H1 (cell line): ENCODE measurements around the gene BTC. TPM values are rescaled to one million over a fixed set of nuclear protein-coding genes. Genes with fewer than 3 reads are reported as not detected.

Experiments used
- CTCF ChIA-PET: fragments of 300-600 bp; sonication (Branson Sonifier 250); formaldehyde crosslinking; loops from one replicate; lab custom pipeline; 2021; ENCODE audit not compliant: partially characterized antibody; lab: Charles Lee
- POLR2A ChIA-PET: fragments of 300-600 bp; sonication (Branson Sonifier 250); formaldehyde crosslinking; loops from one replicate; lab custom pipeline; 2021; ENCODE audit warnings: inconsistent platforms; ENCODE audit not compliant: partially characterized antibody; lab: Charles Lee
- DNase-seq, 2 experiments: peaks; one replicate each; pipeline versions ENCODE4 v3.0.0 to v3.0.0-alpha.2; 2010 to 2022; ENCODE audit warnings: low spot score in 2 of 2, low read depth in 1 of 2, mixed read lengths in 1 of 2
- FAIRE-seq: peaks from 2 replicates; lab custom pipeline; 2011; peaks lifted over from hg19 to GRCh38; lab: Jason Lieb, UNC
- H2AFZ ChIP-seq: 2 replicates; pipeline ENCODE4 v1.8.1; 2012; ENCODE audit warnings: low read length, inconsistent platforms
- H2AK5ac ChIP-seq: 2 replicates; pipeline ENCODE4 v1.6.1; 2013; ENCODE audit warnings: low read depth, low read length
- H2BK120ac ChIP-seq: replicated peaks from 2 replicates; pipeline ENCODE3; 2013; ENCODE audit warnings: low read depth, low read length, inconsistent platforms
- H2BK12ac ChIP-seq: 2 replicates; pipeline ENCODE4 v1.6.1; 2013; ENCODE audit warnings: low read depth, low read length
- H2BK15ac ChIP-seq: 2 replicates; pipeline ENCODE4 v1.6.1; 2013; ENCODE audit warnings: low read length
- H2BK20ac ChIP-seq: 2 replicates; pipeline ENCODE4 v1.6.1; 2013; ENCODE audit warnings: low read length
- H2BK5ac ChIP-seq: 2 replicates; pipeline ENCODE4 v1.6.1; 2013; ENCODE audit warnings: low read depth, low read length
- H3K14ac ChIP-seq: 2 replicates; pipeline ENCODE4 v1.6.1; 2013; ENCODE audit warnings: inconsistent platforms; ENCODE audit not compliant: insufficient read length
- H3K18ac ChIP-seq: 2 replicates; pipeline ENCODE4 v1.6.1; 2013; ENCODE audit warnings: low read length; ENCODE audit errors: extremely low read depth
- H3K23ac ChIP-seq: 2 replicates; pipeline ENCODE4 v1.6.1; 2013; ENCODE audit warnings: inconsistent platforms; ENCODE audit not compliant: insufficient read length
- H3K23me2 ChIP-seq: 2 replicates; pipeline ENCODE4 v1.6.1; 2013; ENCODE audit warnings: low read depth, low read length
- H3K27ac ChIP-seq: 2 replicates; pipeline ENCODE4 v1.6.1; 2011; ENCODE audit warnings: low read depth, low read length, inconsistent platforms
- H3K27me3 ChIP-seq, 4 experiments: replicated peaks in 1 of 4; 1 replicate in 1 of 4; 2 replicates in 3 of 4; pipeline versions ENCODE4 v1.6.1 to v1.8.1; 2011 to 2013; ENCODE audit warnings: low read length in 3 of 4, mild to moderate bottlenecking in 3 of 4, inconsistent platforms in 2 of 4, mixed read lengths in 2 of 4, moderate library complexity in 1 of 4; ENCODE audit not compliant: control insufficient read depth in 3 of 4, insufficient read depth in 3 of 4; ENCODE audit errors: extremely low read depth in 1 of 4
- H3K36me3 ChIP-seq, 4 experiments: 2 replicates each; pipeline versions ENCODE4 v1.6.1 to v1.8.1; 2011 to 2013; ENCODE audit warnings: mild to moderate bottlenecking in 4 of 4, low read length in 3 of 4, moderate library complexity in 2 of 4, control low read depth in 1 of 4, inconsistent platforms in 1 of 4; ENCODE audit not compliant: insufficient read depth in 4 of 4, control insufficient read depth in 2 of 4
- H3K4ac ChIP-seq: replicated peaks from 2 replicates; pipeline ENCODE3; 2013; ENCODE audit warnings: low read length, low read depth, mixed read lengths, inconsistent platforms; ENCODE audit not compliant: insufficient read length
- H3K4me1 ChIP-seq, 4 experiments: replicated peaks in 1 of 4; 1 replicate in 1 of 4; 2 replicates in 3 of 4; pipeline versions ENCODE4 v1.6.1 to v1.8.1; 2011 to 2013; ENCODE audit warnings: low read length in 3 of 4, inconsistent platforms in 2 of 4, mixed read lengths in 1 of 4; ENCODE audit not compliant: insufficient read depth in 4 of 4, control insufficient read depth in 3 of 4
- H3K4me2 ChIP-seq, 2 experiments: 2 replicates each; pipeline versions ENCODE4 v1.6.1 to v1.8.1; 2011 to 2013; ENCODE audit warnings: low read depth in 2 of 2, low read length in 2 of 2, control low read depth in 1 of 2, inconsistent platforms in 1 of 2, mild to moderate bottlenecking in 1 of 2; ENCODE audit not compliant: insufficient read depth in 1 of 2
- H3K4me3 ChIP-seq, 4 experiments: fragments of 200-600, 300-600 bp in 1 of 4; sonication (generic), shearing (Covaris generic), sonication (Bioruptor Twin) in 1 of 4; 2 replicates each; pipeline versions ENCODE4 v1.5.1 to v1.8.1; 2011 to 2016; ENCODE audit warnings: low read length in 4 of 4, low read depth in 3 of 4, control low read depth in 2 of 4, inconsistent platforms in 2 of 4, mild to moderate bottlenecking in 2 of 4, mixed read lengths in 1 of 4, moderate library complexity in 1 of 4; ENCODE audit not compliant: insufficient read depth in 2 of 4; ENCODE audit errors: extremely low read depth in 1 of 4
- H3K56ac ChIP-seq: replicated peaks from 2 replicates; pipeline ENCODE3; 2013; ENCODE audit warnings: low read depth, mild to moderate bottlenecking, mixed read lengths, low read length, inconsistent platforms; ENCODE audit not compliant: insufficient read length
- H3K79me1 ChIP-seq: 2 replicates; pipeline ENCODE4 v1.6.1; 2013; ENCODE audit warnings: low read depth, low read length, control low read depth
- H3K79me2 ChIP-seq, 2 experiments: 2 replicates each; pipeline versions ENCODE4 v1.6.1 to v1.8.1; 2012 to 2013; ENCODE audit warnings: low read length in 2 of 2, mild to moderate bottlenecking in 2 of 2, inconsistent platforms in 1 of 2; ENCODE audit not compliant: insufficient read depth in 2 of 2, control insufficient read depth in 1 of 2
- H3K9ac ChIP-seq, 4 experiments: replicated peaks in 1 of 4; 1 replicate in 1 of 4; 2 replicates in 3 of 4; pipeline versions ENCODE4 v1.6.1 to v1.8.1; 2011 to 2013; ENCODE audit warnings: low read depth in 3 of 4, low read length in 3 of 4, control low read depth in 2 of 4, mild to moderate bottlenecking in 2 of 4, moderate library complexity in 2 of 4, inconsistent platforms in 1 of 4; ENCODE audit errors: extremely low read depth in 1 of 4
- H3K9me3 ChIP-seq, 2 experiments: 2 replicates each; pipeline versions ENCODE4 v1.6.1 to v1.8.1; 2012 to 2013; ENCODE audit warnings: mild to moderate bottlenecking in 2 of 2, moderate library complexity in 2 of 2, control low read depth in 1 of 2, inconsistent platforms in 1 of 2, low read depth in 1 of 2, low read length in 1 of 2, mixed read lengths in 1 of 2; ENCODE audit not compliant: insufficient read depth in 2 of 2
- H4K20me1 ChIP-seq, 2 experiments: replicated peaks in 1 of 2; 2 replicates each; pipeline versions ENCODE3 to v1.8.1; 2011 to 2013; ENCODE audit warnings: inconsistent platforms in 2 of 2, low read length in 2 of 2, mild to moderate bottlenecking in 1 of 2; ENCODE audit not compliant: insufficient read depth in 2 of 2, control insufficient read depth in 1 of 2
- H4K5ac ChIP-seq: 2 replicates; pipeline ENCODE4 v1.6.1; 2013; ENCODE audit warnings: low read length, low read depth, mixed read lengths, inconsistent platforms; ENCODE audit not compliant: insufficient read length
- H4K8ac ChIP-seq: 2 replicates; pipeline ENCODE4 v1.8.0; 2013; ENCODE audit warnings: mild to moderate bottlenecking, moderate library complexity, low read length, inconsistent platforms; ENCODE audit not compliant: insufficient read depth; ENCODE audit errors: extremely low read depth
- H4K91ac ChIP-seq: replicated peaks from 2 replicates; pipeline ENCODE3; 2013; ENCODE audit warnings: low read length, mixed read lengths, inconsistent platforms; ENCODE audit not compliant: insufficient read length
- CTBP2 ChIP-seq: IDR thresholded peaks from 2 replicates; pipeline ENCODE4 v1.7.0; 2011; ENCODE audit warnings: borderline replicate concordance, mild to moderate bottlenecking, moderate library complexity, mixed read lengths, low read length; ENCODE audit not compliant: insufficient read depth, insufficient read length
- CTCF ChIP-seq, 3 experiments: IDR thresholded peaks; 1 replicate in 2 of 3; 2 replicates in 1 of 3; pipeline versions ENCODE4 v1.5.1 to v1.6.1; 2011; ENCODE audit warnings: low read length in 3 of 3, mild to moderate bottlenecking in 3 of 3, inconsistent platforms in 2 of 3, low read depth in 1 of 3, moderate library complexity in 1 of 3; ENCODE audit not compliant: insufficient read depth in 1 of 3; ENCODE audit errors: control extremely low read depth in 1 of 3
- GTF2F1 ChIP-seq: IDR thresholded peaks from 2 replicates; pipeline ENCODE4 v1.6.1; 2012; ENCODE audit warnings: low read depth, low read length, improper control_type of control experiment, borderline replicate concordance
- KDM5A ChIP-seq: fragments of 200-600 bp; IDR thresholded peaks from 2 replicates; pipeline ENCODE4 v1.7.1; 2012; ENCODE audit warnings: mild to moderate bottlenecking, low read length, inconsistent platforms, mixed read lengths
- MAFK ChIP-seq: IDR thresholded peaks from 2 replicates; pipeline ENCODE4 v1.6.1; 2012; ENCODE audit warnings: low read depth, mild to moderate bottlenecking, improper control_type of control experiment, low read length
- NRF1 ChIP-seq: IDR thresholded peaks from 2 replicates; pipeline ENCODE4 v1.6.1; 2011; ENCODE audit warnings: mild to moderate bottlenecking, low read depth, low read length, improper control_type of control experiment
- TBP ChIP-seq: IDR thresholded peaks from 2 replicates; pipeline ENCODE4 v1.6.1; 2011; ENCODE audit warnings: low read depth, low read length, improper control_type of control experiment
- TCF12 ChIP-seq: IDR thresholded peaks from 2 replicates; pipeline ENCODE4 v1.6.1; 2011; ENCODE audit warnings: low read depth, mild to moderate bottlenecking, low read length
- USF2 ChIP-seq: IDR thresholded peaks from 2 replicates; pipeline ENCODE4 v1.6.1; 2011; ENCODE audit warnings: low read length, improper control_type of control experiment
- WGBS, 2 experiments: shearing (Covaris generic) in 1 of 2; methylation state at CpG; one replicate each; pipeline versions ENCODE4 v1.1.6 to v1.1.7; 2013 to 2015; ENCODE audit warnings: low lambda C conversion rate in 2 of 2, mixed read lengths in 2 of 2, inconsistent platforms in 1 of 2, low coverage in 1 of 2, missing lambda C conversion rate in 1 of 2; ENCODE audit not compliant: insufficient replicate concordance in 2 of 2, insufficient coverage in 1 of 2, insufficient read length in 1 of 2; ENCODE audit errors: extremely low coverage in 1 of 2, missing lambda C conversion rate in 1 of 2; 5-methylcytosine and 5-hydroxymethylcytosine counted together
- polyA plus RNA-seq, 7 experiments: library from polyadenylated mRNA; depleted of rRNA in 3 of 7; stranded (reverse) in 5 of 7; unstranded in 2 of 7; fragments of >200 nt in 5 of 7; fragments of 200-250 nt in 2 of 7; gene quantifications; 1 replicate in 5 of 7; 2 replicates in 1 of 7; 4 replicates in 1 of 7; pipeline versions ENCODE4 v1.2.1 to v1.2.3, GENCODE V29; 2011 to 2013; ENCODE audit warnings: missing spikeins in 2 of 7, mixed read lengths in 2 of 7
- total RNA-seq: library from RNA; stranded (reverse); fragmentation: NEBNext Ultra II Directional; extraction: Animal tissue kit (Norgen Biotek cat#: 25700); gene quantifications from 2 replicates; pipeline ENCODE4 v1.2.1, GENCODE V29; 2021

The BTC gene
- total and polyA plus RNA-seq, 2 of the 8 experiments (the other 6 are each of a cell fraction or from before 2014, with no cell fraction given), result 0.09 TPM; not detected in 1

GRCh38 chr4:74724979-74725378 is 69.3 kb downstream of the BTC start (continued):
- TF ChIP-seq KDM5A, result no peak

- 90% methylated on average over 1 of the region's 1 CpG; no CpG with 5 or more reads in 1 of the 2 experiments for WGBS, 2 experiments
- Histone ChIP-seq H3K23ac (no peak overlapping the region), H4K20me1 (no peaks in the 10 kb centered on the region), H3K4me1 (no peaks in the 10 kb centered on the region), H2AK5ac (no peak overlapping the region), H3K27me3 (no peaks in the 10 kb centered on the region), H4K5ac (no peak overlapping the region), H3K56ac (no peak overlapping the region), H2AFZ (no peak overlapping the region), H3K23me2 (no peaks in the 10 kb centered on the region), H4K8ac (no peak overlapping the region), H2BK20ac (no peak overlapping the region), H3K18ac (no peak overlapping the region), H3K27ac (no peak overlapping the region), H3K14ac (no peak overlapping the region), H2BK5ac (no peak overlapping the region), H3K4me2 (no peak overlapping the region), H3K4ac (no peak overlapping the region), H3K79me2 (no peaks in the 10 kb centered on the region), H2BK15ac (no peak overlapping the region), H2BK120ac (no peak overlapping the region), H3K9ac (no peak overlapping the region), H3K79me1 (no peaks in the 10 kb centered on the region), H3K9me3 (peaks cover 2 to 3% of the 10 kb centered on the region in 2 experiments; a peak in 1 of 4 replicates), H3K36me3 (no peaks in the 10 kb centered on the region), H3K4me3 (no peak overlapping the region), H4K91ac (no peak overlapping the region), H2BK12ac (no peak overlapping the region)
- FAIRE-seq, result no peak
- POLR2A ChIA-PET, result no interaction called here
- no peak for DNase-seq
- CTCF ChIA-PET, result no interaction called here
- TF ChIP-seq GTF2F1 (no peak), TBP (no peak), USF2 (no peak), NRF1 (no peak), CTBP2 (no peak), CTCF (IDR thresholded peaks at IDR 0.05; ENCODE audit: control extremely low read depth in 1 of 3, insufficient read depth in 1 of 3, low read depth in 1 of 3, low read length in 3 of 3) (no peak), TCF12 (no peak), MAFK (no peak)
Measured at GRCh38 chr4:74716436-74716765, 77.9 kb downstream of the BTC start.
